VCaP (cell line): ENCODE measurements around the gene MAP2K1.

ENCODE experiments used
- H3K27ac ChIP-seq: fragments of 450-650 bp; 2 replicates; pipeline ENCODE4 v1.5.1; 2017
- TF ChIP-seq, protein P1 (sequence below): fragments of 450-650 bp; conservative IDR thresholded peaks from 2 replicates; pipeline ENCODE4 v1.5.1; 2017; ENCODE audit warnings: mild to moderate bottlenecking, moderate library complexity

MAP2K1 gene

DNA sequence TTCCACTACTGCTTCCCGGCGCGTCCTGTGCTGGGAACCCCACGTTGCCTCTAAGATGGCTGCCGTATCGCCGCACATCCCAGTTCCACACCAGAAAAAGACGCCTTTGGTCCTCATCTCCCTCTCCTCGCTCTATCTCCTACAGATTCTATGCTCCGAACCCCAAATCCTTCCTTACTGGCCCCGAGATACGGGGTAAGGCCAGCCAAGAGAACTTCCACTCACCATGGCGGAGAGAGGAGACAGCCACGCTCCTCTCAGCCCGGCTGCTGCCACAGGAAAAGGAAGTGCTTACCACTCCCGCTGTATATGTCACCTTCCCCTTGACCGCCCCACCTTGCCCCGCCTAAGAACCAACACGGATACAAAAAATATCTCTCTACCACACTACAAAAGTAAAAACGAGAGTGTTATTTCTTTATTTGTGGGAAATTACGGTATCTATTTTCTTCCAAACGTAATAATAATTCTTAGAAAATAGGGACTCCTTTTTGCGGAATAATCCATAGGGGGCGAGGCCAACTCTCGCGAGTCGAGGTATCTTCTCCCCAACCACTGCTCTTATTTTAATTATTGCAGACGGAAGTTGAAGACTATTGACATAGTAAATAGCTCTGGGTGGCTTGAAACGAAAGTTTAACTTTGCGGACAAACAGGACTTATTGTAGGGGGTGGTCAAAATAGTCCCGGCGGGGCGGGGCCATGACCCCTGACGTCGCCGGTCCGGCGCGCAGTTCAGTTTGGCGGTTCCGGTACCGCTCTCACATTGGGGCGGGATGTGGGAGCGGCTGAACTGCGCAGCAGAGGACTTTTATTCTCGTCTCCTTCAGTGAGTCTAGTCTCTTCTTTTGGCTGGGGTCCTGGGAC is 118.1 kb downstream of the MAP2K1 start, which contains the start of the genes RPL4 and ZWILCH:
Gene RPL4, minus strand, starts transcription at position 293 of the 867 bp plus-strand sequence. Its CDS starts 65 bp downstream, at position 228.
Gene ZWILCH, plus strand, starts transcription at position 764 of the 867 bp plus-strand sequence. Its CDS starts 13 bp downstream, at position 777.
- TF ChIP-seq, protein P1, sequence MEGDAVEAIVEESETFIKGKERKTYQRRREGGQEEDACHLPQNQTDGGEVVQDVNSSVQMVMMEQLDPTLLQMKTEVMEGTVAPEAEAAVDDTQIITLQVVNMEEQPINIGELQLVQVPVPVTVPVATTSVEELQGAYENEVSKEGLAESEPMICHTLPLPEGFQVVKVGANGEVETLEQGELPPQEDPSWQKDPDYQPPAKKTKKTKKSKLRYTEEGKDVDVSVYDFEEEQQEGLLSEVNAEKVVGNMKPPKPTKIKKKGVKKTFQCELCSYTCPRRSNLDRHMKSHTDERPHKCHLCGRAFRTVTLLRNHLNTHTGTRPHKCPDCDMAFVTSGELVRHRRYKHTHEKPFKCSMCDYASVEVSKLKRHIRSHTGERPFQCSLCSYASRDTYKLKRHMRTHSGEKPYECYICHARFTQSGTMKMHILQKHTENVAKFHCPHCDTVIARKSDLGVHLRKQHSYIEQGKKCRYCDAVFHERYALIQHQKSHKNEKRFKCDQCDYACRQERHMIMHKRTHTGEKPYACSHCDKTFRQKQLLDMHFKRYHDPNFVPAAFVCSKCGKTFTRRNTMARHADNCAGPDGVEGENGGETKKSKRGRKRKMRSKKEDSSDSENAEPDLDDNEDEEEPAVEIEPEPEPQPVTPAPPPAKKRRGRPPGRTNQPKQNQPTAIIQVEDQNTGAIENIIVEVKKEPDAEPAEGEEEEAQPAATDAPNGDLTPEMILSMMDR = no peak
- H3K27ac ChIP-seq = peak within 1 kb of the TSS; percentile 98

DNA sequence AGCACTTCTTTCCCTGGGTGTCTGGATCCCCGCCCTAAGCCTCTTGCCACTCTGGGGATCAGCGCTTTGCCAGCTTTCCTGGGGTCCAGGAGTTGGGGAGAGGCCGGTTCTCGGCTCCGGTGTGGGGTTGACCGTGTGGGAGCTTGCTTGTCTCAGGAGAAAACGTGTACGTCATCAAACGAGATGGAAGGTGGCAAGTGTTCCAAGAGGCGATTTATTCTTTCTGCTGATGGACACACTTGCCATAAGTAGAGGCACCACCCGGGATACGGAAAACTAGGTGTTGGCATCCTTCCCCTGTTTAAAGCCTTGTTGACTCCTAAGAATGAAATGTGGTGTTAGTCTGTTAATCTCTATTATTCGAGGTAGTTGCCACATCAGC is 118.7 kb downstream of the MAP2K1 start:
- peak overlapping the region; percentile 98 for H3K27ac ChIP-seq
- TF ChIP-seq, protein P1 = no peak

DNA sequence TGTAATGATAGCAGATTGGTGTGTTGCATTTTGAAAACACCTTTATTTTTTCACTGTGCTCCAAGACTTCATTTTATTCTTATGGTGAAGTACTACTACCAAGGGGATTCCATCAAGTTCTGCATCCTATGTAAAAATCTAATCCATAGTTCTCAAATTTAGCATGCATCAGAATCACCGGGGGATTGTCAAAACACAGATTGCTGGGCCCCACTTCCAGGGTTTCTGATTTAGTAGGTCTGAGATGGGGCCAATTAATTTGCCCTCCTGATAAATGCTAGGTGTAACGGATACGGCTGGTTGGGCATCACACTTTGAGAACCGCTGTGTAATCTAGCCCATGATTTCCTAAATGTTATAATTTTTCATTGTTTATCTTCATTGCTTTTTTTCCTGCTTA is 119.1 kb downstream of the MAP2K1 start:
- peak overlapping the region; percentile 98 for H3K27ac ChIP-seq
- TF ChIP-seq, protein P1 = no peak

DNA sequence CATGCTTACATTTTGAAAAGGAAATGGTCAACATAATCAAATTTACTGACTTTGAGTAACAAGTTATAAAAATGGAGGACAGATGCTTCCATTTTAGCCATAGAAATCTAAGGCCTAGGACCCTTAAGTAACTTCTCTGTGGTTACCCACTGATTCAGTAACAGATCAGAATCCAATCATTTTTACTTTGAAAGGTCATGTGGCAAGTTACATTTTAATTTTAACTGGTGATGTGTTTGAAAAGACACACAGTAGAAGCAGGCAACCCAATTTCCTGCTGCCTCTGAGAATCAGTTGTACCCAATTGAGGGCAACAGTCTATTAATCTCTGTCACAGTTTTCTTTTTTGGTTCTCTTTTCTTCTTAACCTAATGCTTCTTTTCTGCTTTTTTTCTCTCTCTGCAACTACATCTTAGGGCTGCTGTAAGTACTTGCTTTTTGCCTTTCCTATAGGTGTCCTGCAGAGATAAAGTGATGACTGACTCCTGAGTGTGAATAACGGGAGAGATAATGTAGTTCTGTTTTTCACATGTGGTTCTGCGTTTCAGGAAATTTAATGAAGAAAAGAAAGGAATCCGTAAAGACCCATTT is 121.7 kb downstream of the MAP2K1 start:
- H3K27ac ChIP-seq = no peak overlapping the region
- TF ChIP-seq, protein P1 = no peak

DNA sequence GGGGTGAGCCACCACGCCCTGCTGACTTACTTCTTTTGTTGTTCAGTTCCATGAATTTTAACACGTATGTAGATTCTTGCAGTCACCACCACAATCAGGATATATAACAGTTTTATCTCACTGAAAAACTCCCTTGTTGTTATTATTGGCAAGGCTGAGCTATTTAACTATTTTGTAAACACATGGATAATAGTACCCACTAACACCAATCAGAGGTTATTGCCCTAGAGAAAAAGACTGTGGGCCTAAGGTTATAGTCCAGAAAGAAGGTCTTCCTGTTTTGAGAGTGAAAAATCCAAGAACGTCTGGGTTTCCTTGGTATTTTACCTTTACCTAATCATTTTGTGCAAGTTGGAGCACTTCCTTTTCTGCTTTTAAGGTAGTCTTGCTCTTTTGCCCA is 127.9 kb downstream of the MAP2K1 start:
- H3K27ac ChIP-seq = no peak overlapping the region
- TF ChIP-seq, protein P1 = no peak

DNA sequence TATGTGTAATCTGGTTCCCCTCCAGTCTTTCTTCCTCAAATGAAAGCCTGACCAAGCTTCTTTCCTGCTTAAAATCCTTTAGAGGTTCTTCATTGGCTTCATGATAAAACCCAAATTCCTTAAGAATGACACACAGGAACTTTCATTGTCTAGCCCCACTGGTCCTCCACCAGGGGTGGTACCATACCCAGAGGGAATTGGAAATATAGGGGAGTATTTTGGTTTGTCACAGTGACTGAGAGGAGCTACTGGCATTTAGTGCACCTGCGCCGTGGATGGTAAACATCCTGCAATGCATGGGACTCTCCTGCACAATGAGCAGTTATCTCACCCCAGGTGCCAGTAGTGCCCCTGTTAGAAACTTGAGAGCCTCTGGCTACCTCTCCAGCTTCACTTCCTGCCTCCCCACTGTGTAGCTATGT is 129.2 kb downstream of the MAP2K1 start:
- no peak overlapping the region for H3K27ac ChIP-seq

DNA sequence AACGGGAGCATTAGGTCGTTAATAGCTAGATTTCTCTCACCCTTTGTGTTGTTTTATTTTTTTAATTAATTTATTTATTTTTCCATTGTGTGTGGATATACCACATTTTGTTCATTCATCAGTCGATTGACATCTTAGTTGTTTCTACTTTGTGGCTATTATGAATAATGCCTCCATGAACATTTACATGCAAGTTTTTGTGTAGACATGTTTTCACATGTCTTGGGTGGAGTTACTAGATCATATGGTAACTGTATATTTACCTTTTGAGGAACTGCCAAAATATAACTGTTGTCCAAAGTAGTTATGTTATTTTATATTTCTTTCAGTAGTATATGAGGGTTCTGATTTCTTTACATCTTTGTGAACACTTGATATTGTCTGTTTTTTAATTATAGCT is 137.2 kb downstream of the MAP2K1 start:
- TF ChIP-seq, protein P1 = no peak
- no peak overlapping the region for H3K27ac ChIP-seq

More for the DNA sequence above, 129.2 kb downstream of the MAP2K1 start:
- TF ChIP-seq, protein P1 = no peak
